NT2/D1 (cell line): ENCODE results near the gene COG7.
"Not testable (repeated sequence)": the region's sequence is repeated elsewhere in the genome, so short reads cannot be mapped to it uniquely, and the experiment has no call there.

Source experiments
- DNase-seq: peaks from one replicate; pipeline ENCODE4 v3.0.0-alpha.2; 2011; ENCODE audit warnings: low read depth, low spot score
- H3K27me3 ChIP-seq: 2 replicates; pipeline ENCODE4 v1.6.0; 2011; ENCODE audit warnings: mild to moderate bottlenecking; ENCODE audit not compliant: insufficient read length, insufficient read depth
- H3K36me3 ChIP-seq: 2 replicates; pipeline ENCODE4 v1.6.1; 2011; ENCODE audit warnings: mild to moderate bottlenecking, low read length, mixed read lengths; ENCODE audit not compliant: insufficient read depth, insufficient read length
- H3K4me1 ChIP-seq: 2 replicates; pipeline ENCODE4 v1.5.1; 2011; ENCODE audit not compliant: insufficient read depth, insufficient read length
- H3K4me3 ChIP-seq: 2 replicates; pipeline ENCODE4 v1.5.1; 2011; ENCODE audit warnings: low read depth; ENCODE audit not compliant: insufficient read length
- H3K9ac ChIP-seq: 2 replicates; pipeline ENCODE4 v1.6.0; 2011; ENCODE audit warnings: low read depth; ENCODE audit not compliant: insufficient read length
- H3K9me3 ChIP-seq: 2 replicates; pipeline ENCODE4 v1.5.1; 2011; ENCODE audit warnings: mild to moderate bottlenecking, low read length; ENCODE audit not compliant: insufficient read depth
- SUZ12 ChIP-seq: IDR thresholded peaks from 2 replicates; pipeline ENCODE4 v1.6.1; 2011; ENCODE audit not compliant: insufficient read length, insufficient read depth; ENCODE audit errors: extremely low read depth
- YY1 ChIP-seq: IDR thresholded peaks from 2 replicates; pipeline ENCODE4 v1.6.1; 2011; ENCODE audit not compliant: insufficient read length, insufficient read depth
- ZNF274 ChIP-seq: IDR thresholded peaks from 2 replicates; pipeline ENCODE4 v1.6.1; 2011; ENCODE audit warnings: mild to moderate bottlenecking, low read depth, low read length

Gene COG7

DNA sequence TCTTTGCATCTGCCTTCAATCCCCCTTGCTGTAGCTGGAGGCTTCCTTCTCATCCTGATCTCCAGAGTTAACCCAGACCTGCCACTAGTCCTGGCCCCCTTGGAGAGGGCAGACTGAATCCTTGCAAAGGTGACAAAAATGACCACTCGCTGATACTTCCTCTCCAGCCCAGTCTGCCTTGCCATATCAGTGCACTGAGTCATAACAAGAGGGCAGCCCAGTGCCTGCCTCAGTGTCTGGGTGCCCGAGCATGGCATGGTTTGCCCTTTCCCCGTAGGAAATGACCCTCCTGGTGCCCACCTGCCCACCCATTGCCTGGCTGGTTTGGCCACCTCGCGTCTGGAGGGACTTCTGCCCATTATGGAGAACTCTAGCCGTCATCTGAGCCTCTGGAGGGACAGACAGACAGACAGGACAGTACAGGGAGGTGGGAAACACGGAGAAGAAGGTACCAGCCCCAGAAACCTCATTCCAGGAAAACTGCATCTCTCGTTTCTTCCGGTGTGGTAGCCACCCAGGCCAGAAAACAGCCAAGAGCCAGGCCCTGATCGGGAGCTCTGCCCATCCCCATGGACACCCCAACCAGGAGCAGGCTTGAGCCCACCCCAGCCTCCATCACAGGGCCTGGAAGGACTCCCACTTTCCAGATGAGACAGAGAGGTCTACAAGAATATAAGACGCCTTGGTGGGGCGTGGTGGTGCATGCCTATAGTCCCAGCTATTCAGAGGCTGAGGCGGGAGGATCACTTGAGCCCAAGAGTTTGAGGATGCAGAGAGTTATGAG is 79.4 kb downstream of the COG7 start:
- DNase-seq, result no peak
- H3K9me3 ChIP-seq, result no peaks in the 10 kb centered on the region
- H3K27me3 ChIP-seq, result no peaks in the 10 kb centered on the region
- H3K4me1 ChIP-seq, result peaks cover 11% of the 10 kb centered on the region
- no peak overlapping the region for H3K9ac ChIP-seq
- no peaks in the 10 kb centered on the region for H3K36me3 ChIP-seq
- TF ChIP-seq YY1 (no peak), SUZ12 (no peak), ZNF274 (no peak)
- no peak overlapping the region for H3K4me3 ChIP-seq

DNA sequence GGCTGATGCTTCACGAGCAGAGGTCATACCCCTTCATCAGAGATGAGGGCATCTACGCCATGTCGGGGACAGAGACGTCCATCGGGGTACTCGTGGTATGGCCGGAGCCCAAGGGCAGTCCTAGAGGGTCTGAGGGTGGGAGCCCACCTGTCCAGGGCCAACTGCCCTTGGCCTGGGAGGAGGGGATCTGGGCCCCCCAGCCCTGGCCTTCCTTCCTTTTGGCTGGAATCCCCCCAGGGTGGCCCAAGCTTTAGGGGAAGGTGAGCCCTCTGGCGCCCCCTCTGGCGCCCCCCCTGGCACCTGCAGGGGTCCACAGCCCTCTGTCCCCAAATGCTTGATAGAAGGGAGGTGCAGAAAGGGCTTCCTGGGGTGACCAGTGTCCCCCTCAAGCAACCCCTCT is 81.6 kb downstream of the COG7 start:
- no peaks in the 10 kb centered on the region for H3K36me3 ChIP-seq

DNA sequence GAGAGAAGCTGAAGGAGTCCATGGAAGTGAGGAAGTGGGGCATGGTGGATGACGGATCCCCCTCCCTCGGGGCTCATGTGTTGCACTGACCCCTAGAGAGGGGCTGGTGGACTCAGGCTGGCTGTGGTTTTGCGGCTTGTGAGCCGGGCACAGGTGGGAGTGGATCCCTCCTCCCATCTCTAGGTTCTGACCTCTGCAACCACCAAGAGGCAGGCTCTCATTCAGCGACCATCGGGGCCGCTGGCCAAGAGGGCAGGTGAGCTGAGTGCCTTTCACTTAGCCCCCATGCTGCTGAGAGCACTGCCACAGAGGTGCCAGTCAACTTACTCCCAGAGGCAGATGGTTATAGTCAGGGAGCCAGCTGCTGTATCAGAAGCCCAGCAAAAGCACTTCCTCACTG is 83.6 kb downstream of the COG7 start:
- no peaks in the 10 kb centered on the region for H3K9me3 ChIP-seq
- H3K27me3 ChIP-seq, result no peaks in the 10 kb centered on the region
- H3K4me3 ChIP-seq, result no peak overlapping the region
- no peak for DNase-seq
- TF ChIP-seq ZNF274 (no peak), SUZ12 (no peak), YY1 (no peak)
- no peak overlapping the region for H3K9ac ChIP-seq
- peaks cover 2% of the 10 kb centered on the region for H3K4me1 ChIP-seq
- no peaks in the 10 kb centered on the region for H3K36me3 ChIP-seq

More for the DNA sequence above, 81.6 kb downstream of the COG7 start:
- H3K9ac ChIP-seq, result no peak overlapping the region
- no peaks in the 10 kb centered on the region for H3K27me3 ChIP-seq
- no peak for DNase-seq
- no peak overlapping the region for H3K4me3 ChIP-seq
- peaks cover 4% of the 10 kb centered on the region for H3K4me1 ChIP-seq
- no peak for TF ChIP-seq YY1
- TF ChIP-seq SUZ12, result no peak
- TF ChIP-seq ZNF274, result no peak
- no peaks in the 10 kb centered on the region for H3K9me3 ChIP-seq

DNA sequence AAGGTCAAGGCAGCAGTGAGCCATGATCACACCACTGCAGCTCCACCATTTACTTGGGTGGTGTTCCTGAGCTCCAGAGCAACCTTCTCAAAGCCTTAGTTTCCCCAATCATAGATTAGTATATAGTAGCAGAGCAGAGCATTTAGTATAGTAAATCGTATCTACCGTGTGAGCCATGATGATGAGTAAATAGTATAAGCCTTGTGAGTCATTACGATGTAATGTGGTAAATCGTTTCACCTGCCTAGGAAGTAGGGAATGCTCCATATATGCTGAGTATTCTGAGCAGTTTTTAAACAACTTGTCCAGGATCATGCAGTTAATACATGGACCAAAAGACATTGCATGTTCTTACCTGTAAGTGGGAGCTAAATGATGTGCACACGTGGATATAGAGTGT is 84.5 kb downstream of the COG7 start:
- Histone ChIP-seq H3K36me3 (no peaks in the 10 kb centered on the region), H3K27me3 (no peaks in the 10 kb centered on the region), H3K9ac (no peak overlapping the region), H3K4me1 (peaks cover 2% of the 10 kb centered on the region), H3K4me3 (no peak overlapping the region), H3K9me3 (no peaks in the 10 kb centered on the region)
- DNase-seq, result no peak
- TF ChIP-seq YY1 (no peak), SUZ12 (no peak), ZNF274 (no peak)

DNA sequence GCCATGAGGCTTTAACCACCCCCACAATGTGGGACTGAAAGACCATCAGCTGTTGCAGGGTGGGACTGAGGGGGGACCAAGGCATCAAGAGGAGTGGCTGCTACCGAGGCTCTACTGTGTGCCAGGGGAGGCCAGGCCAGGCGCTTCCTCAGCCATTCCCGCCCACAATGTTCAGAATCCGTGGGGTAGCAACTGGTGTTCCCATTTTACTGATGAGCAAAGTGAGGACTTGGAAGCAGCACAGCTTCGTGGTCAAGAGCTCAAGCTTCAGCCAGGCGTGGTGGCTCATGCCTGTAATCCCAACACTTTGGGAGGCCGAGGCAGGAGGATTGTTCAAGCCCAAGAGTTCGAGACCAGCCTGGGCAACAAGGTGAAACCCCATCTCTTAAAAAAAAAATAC is 85.0 kb downstream of the COG7 start:
- H3K4me3 ChIP-seq, result no peak overlapping the region
- TF ChIP-seq SUZ12, result no peak
- TF ChIP-seq ZNF274, result no peak
- no peak for TF ChIP-seq YY1
- no peaks in the 10 kb centered on the region for H3K36me3 ChIP-seq
- H3K9me3 ChIP-seq, result no peaks in the 10 kb centered on the region
- DNase-seq, result no peak
- H3K4me1 ChIP-seq, result peaks cover 2% of the 10 kb centered on the region
- H3K9ac ChIP-seq, result no peak overlapping the region
- no peaks in the 10 kb centered on the region for H3K27me3 ChIP-seq

DNA sequence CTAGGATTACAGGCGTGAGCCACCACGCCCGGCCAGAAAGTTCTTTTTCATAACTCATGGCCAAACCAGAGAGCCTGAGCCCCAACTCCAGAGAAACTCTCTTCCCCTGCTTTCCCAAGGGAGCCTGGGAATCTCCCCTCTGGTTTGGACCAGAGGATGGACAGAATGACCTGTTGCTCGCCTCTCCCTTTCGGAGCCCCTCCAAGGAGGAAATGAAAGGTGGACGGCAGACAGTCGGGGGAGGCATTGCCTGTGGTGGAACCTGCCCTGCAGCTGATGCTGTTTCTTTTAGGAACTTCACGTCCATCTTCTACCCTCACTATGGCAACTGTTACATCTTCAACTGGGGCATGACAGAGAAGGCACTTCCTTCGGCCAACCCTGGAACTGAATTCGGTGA is 85.4 kb downstream of the COG7 start:
- no peak for TF ChIP-seq YY1
- no peak for TF ChIP-seq ZNF274
- no peak for TF ChIP-seq SUZ12
- H3K4me3 ChIP-seq, result no peak overlapping the region
- H3K4me1 ChIP-seq, result peaks cover 2% of the 10 kb centered on the region
- no peaks in the 10 kb centered on the region for H3K36me3 ChIP-seq
- no peak overlapping the region for H3K9ac ChIP-seq
- H3K27me3 ChIP-seq, result no peaks in the 10 kb centered on the region
- H3K9me3 ChIP-seq, result no peaks in the 10 kb centered on the region
- DNase-seq, result no peak

DNA sequence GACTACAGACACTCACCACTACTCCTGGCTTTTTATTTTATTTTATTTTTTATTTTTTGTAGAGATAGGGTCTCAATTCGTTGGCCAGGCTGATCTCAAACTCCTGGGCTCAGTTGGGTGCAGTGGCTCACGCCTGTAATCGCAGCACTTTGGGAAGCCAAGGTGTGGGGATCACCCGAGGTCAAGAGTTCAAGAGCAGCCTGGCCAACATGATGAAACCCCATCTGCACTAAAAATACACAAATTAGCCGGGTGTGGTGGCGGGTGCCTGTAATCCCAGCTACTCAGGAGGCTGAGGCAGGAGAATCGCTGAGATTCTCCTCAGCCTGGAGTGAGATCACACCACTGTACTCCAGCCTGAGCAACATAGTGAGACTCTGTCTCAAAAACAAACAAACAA is 86.6 kb downstream of the COG7 start:
- H3K36me3 ChIP-seq, H3K9ac ChIP-seq, H3K4me1 ChIP-seq, H3K27me3 ChIP-seq, H3K4me3 ChIP-seq, DNase-seq, H3K9me3 ChIP-seq: not testable (repeated sequence)
